Upper lobe of left lung (tissue), 6 donors: Measurements from ENCODE around the gene CSF1R. TPM values are rescaled to one million over a fixed set of nuclear protein-coding genes. Genes with fewer than 3 reads are reported as not detected.

Experiments used
- ATAC-seq, 2 donors: fragments of 200-7000 bp; cut with Tn5 transposase; one replicate each; pipeline ENCODE4 v1.9.1; 2022; ENCODE audit warnings: mild to moderate bottlenecking in 2 of 2, moderate library complexity in 2 of 2; ENCODE audit not compliant: low FRiP score in 2 of 2
- DNase-seq, 2 donors: peaks; one replicate each; pipeline ENCODE4 v3.0.0-alpha.2; 2019 to 2020
- H3K27ac ChIP-seq, 4 donors: fragments of 200-600 bp; sonication (generic); one replicate each; pipeline ENCODE4 v1.5.1; 2016 to 2019
- H3K27me3 ChIP-seq, 4 donors: fragments of 200-600 bp; sonication (generic); one replicate each; pipeline ENCODE4 v1.5.1; 2017 to 2019
- H3K36me3 ChIP-seq, 4 donors: fragments of 200-600 bp; sonication (generic); one replicate each; pipeline ENCODE4 v1.5.1; 2016 to 2019
- H3K4me1 ChIP-seq, 4 donors: fragments of 200-600 bp; sonication (generic); one replicate each; pipeline ENCODE4 v1.5.1; 2018 to 2019
- H3K4me3 ChIP-seq, 4 donors: fragments of 200-600 bp; sonication (generic); one replicate each; pipeline ENCODE4 v1.5.1; 2017 to 2019; ENCODE audit warnings: mild to moderate bottlenecking in 2 of 4, moderate library complexity in 1 of 4
- H3K9me3 ChIP-seq, 4 donors: fragments of 200-600 bp; sonication (generic); one replicate each; pipeline ENCODE4 v1.5.1; 2018 to 2019
- EP300 ChIP-seq, 4 donors: sonication (generic); formaldehyde crosslinking; IDR thresholded peaks; one replicate each; pipeline ENCODE4 v1.5.1; 2017; ENCODE audit warnings: antibody characterized with exemption in 4 of 4, control low read depth in 2 of 4
- POLR2A ChIP-seq, 4 donors: fragments of 450-650 bp; IDR thresholded peaks; one replicate each; pipeline ENCODE4 v1.5.1; 2016 to 2017; ENCODE audit warnings: antibody characterized with exemption in 4 of 4, mild to moderate bottlenecking in 2 of 4
- POLR2AphosphoS5 ChIP-seq, 2 donors: sonication (generic); formaldehyde crosslinking; IDR thresholded peaks; one replicate each; pipeline ENCODE4 v1.5.1; 2017; ENCODE audit warnings: antibody characterized with exemption in 2 of 2
- WGBS, 2 donors: methylation state at CpG; one replicate each; pipeline ENCODE4 v1.1.5; 2017 to 2018; 5-methylcytosine and 5-hydroxymethylcytosine counted together
- total RNA-seq, 6 donors: library from RNA; depleted of rRNA in 4 of 6; stranded (reverse); fragments of >200 nt in 4 of 6; gene quantifications; one replicate each; pipeline versions ENCODE4 v1.1.0 to v1.2.1, GENCODE V29; 2016 to 2021
- TF ChIP-seq, protein P1 (sequence below), 6 experiments: fragments of 450-650 bp in 4 of 6; fragments of 200-600 bp in 2 of 6; sonication (generic) in 2 of 6; IDR thresholded peaks; one replicate each; pipeline ENCODE4 v1.5.1; 2016 to 2019; ENCODE audit warnings: antibody characterized with exemption in 6 of 6
- donor health status: DM: no; HTN: no; CAD: no; lungs with moderate emphysema.
- donor health status: DM: no; HTN: yes; CAD: no; lungs with severe emphysema.

Gene CSF1R
- total RNA-seq, 6 donors from 2014 or later = 13.9 to 101 (median 57.9) TPM

- H3K36me3 ChIP-seq = no peaks in the 10 kb centered on the region
- WGBS, 2 donors = 92 to 98% methylated on average over 4 to 5 of the region's 5 CpGs
Measured at GRCh38 chr5:150066436-150066835, 19.9 kb downstream of the CSF1R start.

GRCh38 chr5:150065886-150066285 lies 20.5 kb downstream of the CSF1R start:
- H3K4me3 ChIP-seq = no peak overlapping the region
- H3K27ac ChIP-seq = peak overlapping the region in 3 of 4 donors; percentile 2 to 65 (median 10)
- 66 to 75% methylated on average over 10 of the region's 10 CpGs for WGBS, 2 donors
- ATAC-seq (peak; percentile 64 to 66), DNase-seq (peak in 1 of 2 donors; percentile 57)
- no peaks in the 10 kb centered on the region for H3K36me3 ChIP-seq
- TF ChIP-seq POLR2AphosphoS5 (IDR thresholded peaks at IDR 0.05) = peak in 1 of 2 donors; percentile 13
- TF ChIP-seq, protein P1, sequence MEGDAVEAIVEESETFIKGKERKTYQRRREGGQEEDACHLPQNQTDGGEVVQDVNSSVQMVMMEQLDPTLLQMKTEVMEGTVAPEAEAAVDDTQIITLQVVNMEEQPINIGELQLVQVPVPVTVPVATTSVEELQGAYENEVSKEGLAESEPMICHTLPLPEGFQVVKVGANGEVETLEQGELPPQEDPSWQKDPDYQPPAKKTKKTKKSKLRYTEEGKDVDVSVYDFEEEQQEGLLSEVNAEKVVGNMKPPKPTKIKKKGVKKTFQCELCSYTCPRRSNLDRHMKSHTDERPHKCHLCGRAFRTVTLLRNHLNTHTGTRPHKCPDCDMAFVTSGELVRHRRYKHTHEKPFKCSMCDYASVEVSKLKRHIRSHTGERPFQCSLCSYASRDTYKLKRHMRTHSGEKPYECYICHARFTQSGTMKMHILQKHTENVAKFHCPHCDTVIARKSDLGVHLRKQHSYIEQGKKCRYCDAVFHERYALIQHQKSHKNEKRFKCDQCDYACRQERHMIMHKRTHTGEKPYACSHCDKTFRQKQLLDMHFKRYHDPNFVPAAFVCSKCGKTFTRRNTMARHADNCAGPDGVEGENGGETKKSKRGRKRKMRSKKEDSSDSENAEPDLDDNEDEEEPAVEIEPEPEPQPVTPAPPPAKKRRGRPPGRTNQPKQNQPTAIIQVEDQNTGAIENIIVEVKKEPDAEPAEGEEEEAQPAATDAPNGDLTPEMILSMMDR (IDR thresholded peaks at IDR 0.05) = no peak
- no peaks in the 10 kb centered on the region for H3K9me3 ChIP-seq
- no peaks in the 10 kb centered on the region for H3K27me3 ChIP-seq
- H3K4me1 ChIP-seq = peaks cover 0 to 17% (median 11%) of the 10 kb centered on the region in 4 donors

More at GRCh38 chr5:150066436-150066835, 19.9 kb downstream of the CSF1R start:
- TF ChIP-seq, protein P1 (IDR thresholded peaks at IDR 0.05) = no peak
- no peak for TF ChIP-seq EP300 (IDR thresholded peaks at IDR 0.05)
- no peak for TF ChIP-seq POLR2A (IDR thresholded peaks at IDR 0.05)
- no peak for TF ChIP-seq POLR2AphosphoS5 (IDR thresholded peaks at IDR 0.05)
- no peak for DNase-seq
- Histone ChIP-seq H3K4me1 (peaks cover 0 to 17% (median 11%) of the 10 kb centered on the region in 4 donors), H3K27me3 (no peaks in the 10 kb centered on the region), H3K4me3 (no peak overlapping the region), H3K9me3 (no peaks in the 10 kb centered on the region), H3K27ac (peak overlapping the region in 2 of 4 donors; percentile 32 to 65)
- ATAC-seq = no peak

GRCh38 chr5:150065346-150065745 lies 21.0 kb downstream of the CSF1R start:
- Histone ChIP-seq H3K27me3 (no peaks in the 10 kb centered on the region), H3K27ac (peak overlapping the region in 3 of 4 donors; percentile 2 to 65 (median 10)), H3K4me3 (no peak overlapping the region), H3K36me3 (peaks cover 0 to 3% (median 0%) of the 10 kb centered on the region in 4 donors), H3K9me3 (no peaks in the 10 kb centered on the region), H3K4me1 (peaks cover 0 to 17% (median 11%) of the 10 kb centered on the region in 4 donors)
- DNase-seq = peak in 1 of 2 donors; percentile 50
- peak in 1 of 2 donors; percentile 69 for ATAC-seq
- WGBS, 2 donors = 72 to 74% methylated on average over 5 to 6 of the region's 6 CpGs
- TF ChIP-seq, protein P1 (IDR thresholded peaks at IDR 0.05) = no peak
- TF ChIP-seq POLR2A (IDR thresholded peaks at IDR 0.05) (no peak), EP300 (IDR thresholded peaks at IDR 0.05) (no peak), POLR2AphosphoS5 (IDR thresholded peaks at IDR 0.05) (no peak)

GRCh38 chr5:150064681-150065220 lies 21.6 kb downstream of the CSF1R start:
- DNase-seq (no peak), ATAC-seq (no peak)
- WGBS, 2 donors = 79 to 95% methylated on average over 4 to 7 of the region's 7 CpGs
- Histone ChIP-seq H3K36me3 (peaks cover 0 to 3% (median 0%) of the 10 kb centered on the region in 4 donors), H3K27me3 (no peaks in the 10 kb centered on the region), H3K27ac (peak overlapping the region in 1 of 4 donors; percentile 65), H3K4me1 (peaks cover 0 to 17% (median 11%) of the 10 kb centered on the region in 4 donors), H3K4me3 (no peak overlapping the region), H3K9me3 (no peaks in the 10 kb centered on the region)
- no peak for TF ChIP-seq EP300 (IDR thresholded peaks at IDR 0.05)
- TF ChIP-seq, protein P1 (IDR thresholded peaks at IDR 0.05) = no peak
- TF ChIP-seq POLR2A (IDR thresholded peaks at IDR 0.05) = no peak

DNA sequence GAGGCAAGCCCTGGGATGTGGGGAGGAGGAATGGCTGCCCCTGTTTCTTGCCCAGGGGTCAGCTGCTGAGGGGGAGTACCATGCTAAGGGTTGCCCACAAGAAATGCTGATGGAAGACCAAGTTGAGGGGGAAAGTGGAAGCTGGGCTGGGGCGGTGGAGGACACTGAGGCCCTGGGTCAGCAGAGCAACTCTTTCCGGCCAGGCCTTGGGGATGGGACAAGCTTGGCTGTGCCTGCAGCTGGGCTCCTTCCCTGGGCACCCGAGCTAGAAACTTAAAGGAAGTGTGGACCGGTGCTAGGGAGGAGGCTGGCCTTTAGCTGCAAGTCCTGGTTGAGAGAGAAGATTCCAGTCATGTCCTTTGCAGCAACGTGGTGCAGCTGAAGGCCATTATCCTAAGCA lies 22.7 kb downstream of the CSF1R start:
- WGBS, 2 donors = 71 to 79% methylated on average over 5 of the region's 5 CpGs
- no peak for TF ChIP-seq POLR2AphosphoS5 (IDR thresholded peaks at IDR 0.05)
- TF ChIP-seq, protein P1 (IDR thresholded peaks at IDR 0.05) = no peak
- TF ChIP-seq POLR2A (IDR thresholded peaks at IDR 0.05) = no peak
- no peak for TF ChIP-seq EP300 (IDR thresholded peaks at IDR 0.05)
- H3K9me3 ChIP-seq = no peaks in the 10 kb centered on the region
- H3K4me3 ChIP-seq = no peak overlapping the region
- no peaks in the 10 kb centered on the region for H3K27me3 ChIP-seq
- no peak for ATAC-seq
- peaks cover 0 to 3% (median 0%) of the 10 kb centered on the region in 4 donors for H3K36me3 ChIP-seq
- H3K27ac ChIP-seq = no peak overlapping the region
- peaks cover 0 to 17% (median 11%) of the 10 kb centered on the region in 4 donors for H3K4me1 ChIP-seq
- DNase-seq = no peak
